MM.1S (cell line): ENCODE data around the gene MFRP.

Source experiments
- DNase-seq: peaks from one replicate; pipeline ENCODE4 v3.0.0-alpha.2; 2015
- H2AFZ ChIP-seq: fragments of 300-600 bp; sonication (generic); 2 replicates; pipeline ENCODE4 v1.6.0; 2016; ENCODE audit warnings: antibody characterized with exemption, low read length
- H3F3A ChIP-seq: fragments of 300-600 bp; sonication (generic); 2 replicates; pipeline ENCODE4 v1.6.1; 2016; ENCODE audit warnings: mild to moderate bottlenecking, antibody characterized with exemption, low read length, moderate library complexity, mixed read lengths; ENCODE audit not compliant: insufficient read depth
- H3K27ac ChIP-seq: fragments of 300-600 bp; sonication (generic); 2 replicates; pipeline ENCODE4 v1.5.1; 2016; ENCODE audit warnings: mild to moderate bottlenecking, low read length
- H3K27me3 ChIP-seq: fragments of 300-600 bp; sonication (generic); replicated peaks from 2 replicates; pipeline ENCODE4 v1.6.0; 2016; ENCODE audit warnings: low read length; ENCODE audit not compliant: insufficient read depth
- H3K36me3 ChIP-seq: fragments of 300-600 bp; sonication (generic); replicated peaks from 2 replicates; pipeline ENCODE4 v1.6.1; 2016; ENCODE audit warnings: mild to moderate bottlenecking, low read length, mixed read lengths; ENCODE audit not compliant: insufficient read depth
- H3K4me1 ChIP-seq: fragments of 300-600 bp; sonication (generic); 2 replicates; pipeline ENCODE4 v1.6.1; 2016; ENCODE audit warnings: low read length, mixed read lengths
- H3K4me2 ChIP-seq: fragments of 300-600 bp; sonication (generic); 2 replicates; pipeline ENCODE4 v1.6.0; 2016; ENCODE audit warnings: low read depth, low read length
- H3K4me3 ChIP-seq: fragments of 300-600 bp; sonication (generic); 2 replicates; pipeline ENCODE4 v1.5.1; 2016; ENCODE audit warnings: low read length, mixed read lengths
- H3K79me2 ChIP-seq: fragments of 300-600 bp; sonication (generic); 2 replicates; pipeline ENCODE4 v1.6.1; 2016; ENCODE audit warnings: mixed run types, low read length, mixed read lengths
- H3K9ac ChIP-seq: fragments of 300-600 bp; sonication (generic); 2 replicates; pipeline ENCODE4 v1.6.1; 2016; ENCODE audit warnings: low read length, mixed read lengths
- H3K9me2 ChIP-seq: fragments of 300-600 bp; sonication (generic); replicated peaks from 2 replicates; pipeline ENCODE4 v1.6.1; 2016; ENCODE audit warnings: mild to moderate bottlenecking, low read length, mixed read lengths; ENCODE audit not compliant: insufficient read depth
- H3K9me3 ChIP-seq: fragments of 300-600 bp; sonication (generic); replicated peaks from 2 replicates; pipeline ENCODE4 v1.6.1; 2016; ENCODE audit warnings: mild to moderate bottlenecking, low read length, mixed read lengths; ENCODE audit not compliant: insufficient read depth
- H4K20me1 ChIP-seq: fragments of 300-600 bp; sonication (generic); 2 replicates; pipeline ENCODE4 v1.6.1; 2016; ENCODE audit warnings: mild to moderate bottlenecking, low read length, moderate library complexity, mixed read lengths; ENCODE audit not compliant: insufficient read depth
- CTCF ChIP-seq: fragments of 300-600 bp; sonication (generic); IDR thresholded peaks from 2 replicates; pipeline ENCODE4 v1.5.1; 2016; ENCODE audit warnings: antibody characterized with exemption, low read length, mixed read lengths
- EZH2 ChIP-seq: fragments of 300-600 bp; sonication (generic); optimal IDR thresholded peaks from 2 replicates; pipeline ENCODE3; 2017; ENCODE audit warnings: low read depth, mild to moderate bottlenecking, antibody characterized with exemption, low read length, mixed read lengths
- EZH2phosphoT487 ChIP-seq: fragments of 300-600 bp; sonication (generic); IDR thresholded peaks from 2 replicates; pipeline ENCODE4 v1.6.1; 2018; ENCODE audit warnings: antibody characterized with exemption, low read length

The MFRP gene

GRCh38 chr11:119319700-119320239 lies 26.7 kb downstream of the MFRP start:
- Histone ChIP-seq H3K4me3 (no peak overlapping the region), H3K36me3 (no peaks in the 10 kb centered on the region), H3K4me2 (no peak overlapping the region), H3K79me2 (no peaks in the 10 kb centered on the region), H3K9ac (no peak overlapping the region), H3K27ac (no peak overlapping the region), H4K20me1 (no peaks in the 10 kb centered on the region), H3K9me3 (no peaks in the 10 kb centered on the region), H3K4me1 (peaks cover 18% of the 10 kb centered on the region), H2AFZ (no peak overlapping the region), H3K9me2 (no peaks in the 10 kb centered on the region), H3K27me3 (peaks cover 37% of the 10 kb centered on the region), H3F3A (peaks cover 7% of the 10 kb centered on the region; the same call in 1 of the 2 replicates)
- TF ChIP-seq EZH2phosphoT487 (no peak), EZH2 (no peak), CTCF (no peak)
- no peak for DNase-seq

GRCh38 chr11:119319136-119319699 lies 27.3 kb downstream of the MFRP start:
- TF ChIP-seq EZH2 (no peak), EZH2phosphoT487 (no peak), CTCF (no peak)
- Histone ChIP-seq H3K4me2 (no peak overlapping the region), H3K79me2 (no peaks in the 10 kb centered on the region), H3K9me2 (no peaks in the 10 kb centered on the region), H3F3A (peaks cover 7% of the 10 kb centered on the region; the same call in 1 of the 2 replicates), H3K9ac (no peak overlapping the region), H3K36me3 (no peaks in the 10 kb centered on the region), H3K4me3 (no peak overlapping the region), H3K27ac (no peak overlapping the region), H3K27me3 (peaks cover 37% of the 10 kb centered on the region), H4K20me1 (no peaks in the 10 kb centered on the region), H3K9me3 (no peaks in the 10 kb centered on the region), H2AFZ (no peak overlapping the region), H3K4me1 (peaks cover 21% of the 10 kb centered on the region)
- no peak for DNase-seq

- no peak overlapping the region for H3K4me3 ChIP-seq
Observed at GRCh38 chr11:119318240-119319135, 28.0 kb downstream of the MFRP start.

More at GRCh38 chr11:119318240-119319135, 28.0 kb downstream of the MFRP start:
- Histone ChIP-seq H3K79me2 (no peaks in the 10 kb centered on the region), H3K27me3 (peaks cover 37% of the 10 kb centered on the region), H3K27ac (no peak overlapping the region), H3F3A (peaks cover 7% of the 10 kb centered on the region; the same call in 1 of the 2 replicates), H3K9me2 (no peaks in the 10 kb centered on the region), H3K4me2 (no peak overlapping the region), H2AFZ (no peak overlapping the region), H4K20me1 (no peaks in the 10 kb centered on the region), H3K9ac (no peak overlapping the region), H3K9me3 (no peaks in the 10 kb centered on the region), H3K4me1 (peaks cover 21% of the 10 kb centered on the region), H3K36me3 (no peaks in the 10 kb centered on the region)
- TF ChIP-seq CTCF (no peak), EZH2phosphoT487 (no peak), EZH2 (no peak)
- no peak for DNase-seq
